Activated gamma-delta T cell treated with Interleukin-2 at 50 U/mL for 16 hours (primary cell): Measurements from ENCODE around the gene APBB2.
"Not testable (repeated sequence)": the region's sequence is repeated elsewhere in the genome, so short reads cannot be mapped to it uniquely, and the experiment has no call there.

Source experiments
- DNase-seq: peaks from one replicate; pipeline ENCODE4 v3.0.0-alpha.2; 2020

APBB2 gene

DNA sequence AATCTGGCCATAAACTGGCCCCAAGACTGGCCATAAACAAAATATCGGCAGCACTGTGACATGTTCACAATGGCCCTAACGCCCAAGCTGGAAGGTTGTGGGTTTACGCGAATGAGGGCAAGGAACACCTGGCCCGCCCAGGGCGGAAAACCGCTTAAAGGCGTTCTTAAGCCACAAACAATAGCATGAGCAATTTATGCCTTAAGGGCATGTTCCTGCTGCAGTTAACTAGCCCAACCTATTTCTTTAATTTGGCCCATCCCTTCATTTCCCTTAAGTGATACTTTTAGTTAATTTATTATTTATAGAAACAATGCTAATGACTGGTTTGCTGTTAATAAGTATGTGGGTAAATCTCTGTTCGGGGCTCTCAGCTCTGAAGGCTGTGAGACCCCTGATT, 154.9 kb downstream of the APBB2 start:
- DNase-seq: not testable (repeated sequence)

GRCh38 chr4:41058426-41058825, 155.9 kb downstream of the APBB2 start:
- no peak for DNase-seq

DNA sequence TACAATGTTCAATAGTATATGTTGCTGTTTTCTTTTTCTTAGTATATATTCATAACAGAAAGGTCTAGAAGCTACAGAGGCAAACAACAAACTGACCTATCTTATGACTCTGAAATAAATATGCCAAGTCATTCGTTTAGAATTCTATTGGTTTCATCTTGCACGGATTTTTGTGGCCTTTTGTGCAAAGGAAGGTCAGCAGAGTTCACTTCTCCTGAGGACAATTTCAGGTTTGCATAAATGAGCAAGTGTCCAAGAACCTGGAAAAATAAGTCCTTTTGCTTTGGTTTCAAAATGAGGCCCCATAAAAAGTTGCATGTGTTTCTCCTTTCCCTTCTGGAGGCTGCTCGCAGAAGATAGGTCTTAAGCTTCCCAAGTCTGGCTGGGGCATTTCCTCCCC, 156.9 kb downstream of the APBB2 start:
- DNase-seq: no peak

- no peak for DNase-seq
Observed at GRCh38 chr4:41052287-41052686, 162.1 kb downstream of the APBB2 start.

DNA sequence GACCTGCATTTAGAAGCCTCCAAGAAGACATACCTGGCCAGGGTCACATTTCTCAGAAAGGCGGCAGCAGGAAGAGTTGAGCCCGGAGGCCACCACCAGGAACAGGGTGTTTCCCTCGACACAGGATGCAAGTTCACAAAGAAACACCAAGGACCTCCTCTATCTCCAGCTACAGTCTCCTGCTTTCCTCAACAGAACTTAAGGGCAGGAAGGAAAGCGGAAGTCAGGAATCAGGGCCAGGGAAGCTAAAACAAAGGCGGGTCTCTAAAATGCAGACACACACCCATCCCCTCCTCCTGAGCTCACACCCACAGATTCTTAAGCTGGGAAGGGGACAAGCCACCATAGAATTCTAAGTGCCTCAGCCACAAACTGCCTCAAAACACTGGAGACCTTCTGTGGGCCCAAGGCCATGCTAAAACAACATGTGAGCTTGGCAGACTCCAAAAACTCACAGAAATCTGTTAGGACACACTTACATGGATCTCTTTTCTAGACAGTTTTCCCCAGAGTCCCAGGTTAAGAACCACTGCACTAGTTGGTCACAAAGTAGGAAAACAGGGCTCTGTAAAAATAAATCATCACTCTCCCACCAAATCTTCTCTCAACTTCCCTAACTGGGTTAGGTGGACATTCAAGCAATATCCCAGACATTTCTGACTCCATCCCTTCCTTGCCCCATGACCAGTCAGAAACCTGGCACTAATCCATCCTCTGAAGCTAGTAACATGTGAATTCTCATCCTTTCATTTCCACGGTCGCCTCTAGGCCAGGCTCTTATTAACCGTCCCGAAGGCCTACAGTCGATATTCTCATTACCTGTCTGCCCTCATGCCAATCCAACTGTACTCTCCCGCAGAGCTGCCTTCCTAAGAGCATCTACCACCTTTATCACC, 163.2 kb downstream of the APBB2 start:
- no peak for DNase-seq

- no peak for DNase-seq
Observed at GRCh38 chr4:41050116-41050515, 164.2 kb downstream of the APBB2 start.

- not testable (repeated sequence) for DNase-seq
Observed at GRCh38 chr4:41049176-41049575, 165.2 kb downstream of the APBB2 start.

- DNase-seq: no peak
Observed at GRCh38 chr4:41044791-41045190, 169.6 kb downstream of the APBB2 start.

DNA sequence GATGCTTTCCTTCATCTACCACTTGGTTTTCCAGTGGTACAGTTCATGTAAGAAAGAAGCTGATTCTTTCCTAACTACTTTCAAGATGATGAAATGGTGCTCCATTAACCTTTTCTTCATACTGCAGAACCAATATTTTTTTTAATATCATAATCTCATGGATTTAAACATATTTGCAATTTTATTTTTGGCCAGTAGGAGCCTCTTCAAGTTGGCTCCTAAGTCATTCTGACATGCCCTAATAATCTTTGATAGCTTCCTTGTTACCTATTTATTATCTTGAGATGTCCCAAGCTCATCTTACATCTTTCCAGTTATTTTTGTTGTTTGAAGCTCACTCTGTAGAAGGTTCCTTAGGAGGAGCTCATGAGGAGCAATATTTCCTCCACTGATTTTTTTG, 170.2 kb downstream of the APBB2 start:
- DNase-seq: no peak

DNA sequence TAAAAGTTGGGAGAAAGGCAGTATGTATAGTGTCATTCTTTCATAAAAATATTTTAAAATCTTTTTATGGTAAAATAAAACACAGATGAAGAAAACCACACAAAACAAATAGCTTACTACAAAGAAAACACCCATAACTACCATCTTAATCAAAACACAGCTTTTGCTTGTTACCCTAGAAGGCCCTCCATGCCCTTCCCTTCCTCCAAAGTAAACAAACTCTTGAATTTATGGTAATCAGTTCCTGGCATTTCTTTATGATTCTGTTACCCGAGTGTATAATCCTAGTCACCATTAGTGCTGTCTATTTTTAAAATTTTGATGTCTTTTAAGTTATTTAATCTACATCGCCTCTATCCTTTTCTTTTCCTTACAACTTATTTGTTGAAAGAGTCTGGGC, 170.9 kb downstream of the APBB2 start:
- no peak for DNase-seq

DNA sequence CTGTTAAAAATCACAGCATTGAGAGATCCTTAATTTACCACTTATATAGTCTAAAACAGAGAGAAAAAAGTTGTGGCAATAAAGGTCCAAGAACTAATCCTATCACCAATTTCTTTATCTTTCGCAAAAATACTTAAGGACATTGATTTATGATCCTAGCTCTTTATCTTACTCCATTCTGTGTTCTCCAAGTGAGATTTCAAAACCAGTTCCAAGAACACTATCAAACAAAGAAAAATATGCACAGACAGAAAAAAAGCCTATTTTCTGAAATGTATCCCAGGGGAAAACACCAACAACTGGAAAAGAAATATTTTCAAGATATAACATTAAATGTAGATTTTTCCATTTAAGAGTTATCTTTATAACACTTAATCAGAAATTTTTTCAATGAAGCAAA, 172.8 kb downstream of the APBB2 start:
- DNase-seq: no peak

- no peak for DNase-seq
Observed at GRCh38 chr4:41039317-41039716, 175.0 kb downstream of the APBB2 start.

DNA sequence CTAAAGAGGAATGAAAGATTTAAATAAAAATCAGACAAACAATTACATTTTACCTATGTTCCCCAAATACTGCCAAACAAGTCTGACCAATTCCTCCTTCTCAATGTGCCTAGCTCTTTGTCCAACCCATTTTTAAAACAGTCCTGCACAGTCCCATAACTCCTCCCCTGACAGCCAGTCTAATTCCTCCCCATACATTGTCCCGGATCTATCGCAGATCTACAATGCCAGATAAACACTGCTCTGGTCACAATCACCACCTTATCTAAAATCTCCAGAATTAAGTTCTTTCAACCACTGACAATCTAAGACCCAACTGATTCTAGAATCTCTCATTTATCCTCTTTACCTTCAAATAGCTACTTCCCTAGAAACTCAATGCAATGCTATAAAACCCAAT, 176.0 kb downstream of the APBB2 start:
- no peak for DNase-seq

DNA sequence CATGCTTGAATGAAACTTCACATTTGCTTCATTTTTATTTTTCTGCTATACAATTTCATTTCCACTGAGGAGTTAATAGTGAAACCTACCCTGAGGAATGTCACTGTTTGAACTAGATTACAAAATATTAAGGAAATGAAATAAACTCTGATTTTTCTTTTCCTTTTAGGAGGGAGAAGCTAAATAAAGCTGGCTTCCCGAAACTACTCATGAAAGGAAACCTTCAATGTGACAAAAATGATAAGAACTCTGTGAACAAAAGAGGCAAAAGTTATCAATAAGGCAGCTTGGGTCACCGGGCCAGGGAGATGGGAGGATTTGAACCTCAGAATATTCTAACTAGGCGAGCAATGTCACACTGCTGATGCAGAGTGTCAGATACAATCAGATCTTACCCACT, 185.2 kb downstream of the APBB2 start:
- no peak for DNase-seq

DNA sequence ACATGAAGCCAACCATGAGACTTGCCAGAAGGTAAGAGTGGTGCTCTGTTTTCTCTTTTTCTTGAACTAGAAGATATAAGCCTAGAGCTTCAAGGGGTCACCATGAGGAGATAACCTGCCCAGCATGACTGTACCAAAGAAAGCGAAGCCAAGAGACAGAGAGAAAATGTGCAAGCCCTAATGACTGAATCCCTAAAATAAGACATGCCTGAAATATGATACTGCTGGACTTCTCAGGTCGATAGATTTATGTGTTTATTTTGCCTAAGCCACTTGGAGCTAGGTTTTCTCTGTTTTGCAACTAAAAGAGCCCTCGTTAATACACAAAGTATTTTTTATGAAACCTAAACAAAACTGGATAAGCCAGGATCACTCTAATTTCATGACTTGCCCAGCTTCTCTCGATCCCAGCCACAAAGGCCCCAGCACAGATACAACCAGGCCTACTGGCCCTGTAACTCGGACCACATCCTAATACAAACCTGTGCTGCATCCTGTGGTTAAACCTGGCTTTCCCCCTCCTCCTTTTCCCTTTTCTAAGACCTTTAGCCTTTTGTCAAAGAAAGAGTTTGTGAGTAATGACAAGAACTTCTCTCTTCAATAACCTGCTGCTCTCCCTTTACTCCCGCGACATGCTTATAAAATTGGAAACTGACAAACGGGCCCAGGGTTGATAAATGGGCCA, 185.8 kb downstream of the APBB2 start:
- no peak for DNase-seq

- no peak for DNase-seq
Observed at GRCh38 chr4:41026971-41027370, 187.4 kb downstream of the APBB2 start.

DNA sequence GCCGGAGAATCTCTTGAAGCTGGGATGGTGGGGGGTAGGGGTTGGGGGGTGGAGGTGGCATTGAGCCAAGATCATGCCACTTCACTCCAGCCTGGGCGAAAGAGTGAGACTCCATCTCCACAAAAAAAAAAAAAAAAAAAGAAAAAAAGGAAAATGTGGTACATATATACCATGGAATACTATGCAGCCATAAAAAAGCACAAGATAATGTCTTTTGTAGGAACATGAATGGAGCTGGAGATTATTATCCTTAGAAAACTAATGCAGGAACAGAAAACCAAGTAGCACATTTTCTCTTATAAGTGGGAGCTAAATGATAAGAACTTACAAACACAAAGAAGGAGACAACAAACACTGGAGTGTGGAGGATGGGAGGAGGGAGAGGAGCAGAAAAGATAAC, 188.5 kb downstream of the APBB2 start:
- no peak for DNase-seq

DNA sequence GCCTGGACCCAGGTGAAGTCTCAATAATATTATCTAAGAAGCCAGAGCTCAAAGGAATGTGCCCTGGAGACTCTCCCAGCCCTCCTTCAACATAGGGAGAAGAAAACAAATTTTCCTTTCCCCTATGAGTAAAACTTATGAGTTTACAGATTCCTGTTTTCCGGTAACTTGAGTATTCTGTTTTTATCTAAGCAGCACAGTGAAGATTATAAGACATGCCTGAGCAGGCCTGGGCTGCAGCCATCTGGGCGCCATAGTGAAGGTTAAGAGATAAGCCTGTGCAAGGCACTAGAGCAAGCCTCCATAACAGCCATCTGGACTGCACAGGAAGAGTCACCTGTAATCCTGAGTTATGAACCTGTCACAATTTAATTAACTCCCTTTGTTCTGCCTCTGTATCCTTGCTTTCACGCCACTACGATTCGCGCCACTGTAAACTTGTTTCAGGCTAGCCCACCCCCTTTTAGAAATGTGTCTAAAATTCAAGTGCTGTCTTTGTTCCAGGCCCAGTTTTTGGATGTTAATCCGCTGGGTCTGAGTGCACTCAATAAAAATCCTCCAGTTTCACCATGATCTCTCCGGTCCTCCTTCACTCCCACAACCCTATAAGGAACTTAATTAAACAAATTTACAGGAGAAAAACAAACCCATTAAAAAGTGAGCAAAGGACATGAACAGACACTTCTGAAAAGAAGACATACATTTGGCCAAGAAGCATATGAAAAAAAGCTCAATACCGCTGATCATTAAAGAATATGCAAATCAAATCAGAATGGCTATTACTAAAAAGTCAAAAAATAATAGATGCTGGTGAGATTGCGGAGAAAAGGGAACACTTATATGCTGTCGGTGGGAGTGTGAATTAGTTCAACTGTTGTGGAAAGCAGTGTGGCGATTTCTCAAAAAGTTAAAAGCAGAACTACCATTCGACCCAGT, 189.5 kb downstream of the APBB2 start:
- no peak for DNase-seq

- no peak for DNase-seq
Observed at GRCh38 chr4:41022116-41022515, 192.2 kb downstream of the APBB2 start.

DNA sequence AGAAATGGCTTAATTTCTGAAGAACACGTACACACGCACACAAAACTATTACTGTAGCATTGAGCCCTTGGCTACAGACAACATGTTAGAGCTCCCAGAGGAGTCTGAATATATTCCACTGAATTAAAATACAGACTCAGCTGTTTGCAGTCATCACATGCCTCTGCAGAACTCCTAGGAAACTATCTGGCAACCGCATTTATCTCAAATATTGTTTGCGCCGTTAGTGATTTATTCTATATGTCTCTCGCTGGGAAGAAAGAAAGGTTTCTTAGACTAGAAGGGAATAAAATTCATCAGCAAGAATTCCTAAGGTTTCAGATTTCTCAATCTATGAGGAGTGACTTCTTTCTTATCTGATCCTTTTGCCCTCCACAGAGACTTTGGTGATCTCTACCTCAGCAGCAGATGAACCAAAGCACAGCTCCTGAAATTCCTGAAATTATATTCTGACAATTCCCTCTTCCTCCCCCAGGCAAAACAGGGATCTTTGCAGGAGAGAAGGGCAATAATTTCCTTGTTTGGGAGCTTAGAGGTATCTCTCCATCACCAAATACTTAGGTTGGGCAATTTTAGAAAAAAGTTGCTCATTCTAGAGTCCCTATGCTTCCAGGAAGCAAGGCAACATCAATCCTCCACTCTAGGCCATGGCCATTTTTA, 199.2 kb downstream of the APBB2 start:
- no peak for DNase-seq

- DNase-seq: no peak
Observed at GRCh38 chr4:41014158-41014557, 200.2 kb downstream of the APBB2 start.

GRCh38 chr4:41013746-41014145, 200.6 kb downstream of the APBB2 start:
- no peak for DNase-seq

DNA sequence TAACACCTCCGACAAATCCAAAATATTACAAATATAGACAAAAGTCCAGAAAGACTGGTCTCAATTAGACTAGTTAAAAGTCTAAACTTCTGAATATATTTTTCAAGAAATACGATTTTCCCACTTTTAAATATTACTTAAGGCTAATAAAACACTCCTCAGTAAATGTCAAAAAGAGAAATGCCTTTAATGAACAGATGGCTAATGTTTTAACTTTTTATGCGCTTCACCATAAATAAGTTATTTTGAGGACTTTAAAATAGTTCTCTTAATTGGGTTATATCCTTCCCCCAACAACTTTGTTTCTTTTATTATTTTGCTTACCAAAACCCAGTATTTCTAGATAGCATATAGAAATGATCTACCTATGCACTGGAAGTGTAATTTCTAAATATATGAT, 201.4 kb downstream of the APBB2 start:
- DNase-seq: no peak
